OCI-LY1 (cell line): ENCODE results near the gene MYO1G.

Experiments used
- H2AFZ ChIP-seq: fragments of 200-600 bp; sonication (generic), shearing (Covaris generic); 2 replicates; pipeline ENCODE4 v1.6.0; 2014; ENCODE audit warnings: antibody characterized with exemption, mild to moderate bottlenecking, low read length
- H3F3A ChIP-seq: fragments of 200-600 bp; sonication (generic), shearing (Covaris generic); 2 replicates; pipeline ENCODE4 v1.6.0; 2014; ENCODE audit warnings: mild to moderate bottlenecking, antibody characterized with exemption, low read length, moderate library complexity; ENCODE audit not compliant: insufficient read depth
- H3K27ac ChIP-seq: fragments of 200-600 bp; sonication (generic); 2 replicates; pipeline ENCODE4 v1.5.1; 2014; ENCODE audit warnings: low read length, mixed run types, mild to moderate bottlenecking, low read depth; ENCODE audit not compliant: poor library complexity, severe bottlenecking
- H3K27me3 ChIP-seq: fragments of 200-600 bp; sonication (generic); 2 replicates; pipeline ENCODE4 v1.6.0; 2014; ENCODE audit warnings: antibody characterized with exemption, mild to moderate bottlenecking, low read length, moderate library complexity; ENCODE audit not compliant: insufficient read depth
- H3K36me3 ChIP-seq: fragments of 200-600 bp; sonication (generic); 2 replicates; pipeline ENCODE4 v1.6.1; 2014; ENCODE audit warnings: mild to moderate bottlenecking, antibody characterized with exemption, low read length, moderate library complexity, mixed read lengths; ENCODE audit not compliant: insufficient read depth
- H3K4me1 ChIP-seq: fragments of 200-600 bp; sonication (generic); 2 replicates; pipeline ENCODE4 v1.5.1; 2014; ENCODE audit warnings: mild to moderate bottlenecking, low read length, moderate library complexity; ENCODE audit not compliant: insufficient read depth, severe bottlenecking
- H3K4me2 ChIP-seq: fragments of 200-600 bp; sonication (generic), shearing (Covaris generic); 2 replicates; pipeline ENCODE4 v1.6.1; 2014; ENCODE audit warnings: low read length
- H3K4me3 ChIP-seq: fragments of 200-600 bp; sonication (generic); 2 replicates; pipeline ENCODE4 v1.5.1; 2014; ENCODE audit warnings: low read length, low read depth, mild to moderate bottlenecking, mixed read lengths; ENCODE audit not compliant: poor library complexity, severe bottlenecking
- H3K79me2 ChIP-seq: fragments of 200-600 bp; shearing (Covaris generic); 2 replicates; pipeline ENCODE4 v1.6.1; 2016; ENCODE audit warnings: mixed run types, low read length, mixed read lengths; ENCODE audit not compliant: insufficient read depth
- H3K9ac ChIP-seq: fragments of 200-600 bp; sonication (generic), shearing (Covaris generic); 2 replicates; pipeline ENCODE4 v1.6.1; 2014; ENCODE audit warnings: mild to moderate bottlenecking, low read length, mixed read lengths
- H3K9me2 ChIP-seq: fragments of 200-600 bp; sonication (generic), shearing (Covaris generic); 2 replicates; pipeline ENCODE4 v1.6.1; 2014; ENCODE audit warnings: low read depth, mild to moderate bottlenecking, low read length, mixed read lengths
- H3K9me3 ChIP-seq: fragments of 200-600 bp; shearing (Covaris generic); 2 replicates; pipeline ENCODE4 v1.6.1; 2014; ENCODE audit warnings: low read length, mixed read lengths
- H4K20me1 ChIP-seq: fragments of 200-600 bp; sonication (generic), shearing (Covaris generic); 2 replicates; pipeline ENCODE4 v1.6.0; 2016; ENCODE audit warnings: mild to moderate bottlenecking, low read length; ENCODE audit not compliant: insufficient read depth
- EZH2 ChIP-seq: fragments of 200-600 bp; sonication (generic), shearing (Covaris generic); IDR thresholded peaks from 2 replicates; pipeline ENCODE4 v1.8.0; 2017; ENCODE audit warnings: borderline replicate concordance, mixed run types, mild to moderate bottlenecking, antibody characterized with exemption, low read length, moderate library complexity, mixed read lengths
- TF ChIP-seq, protein P1 (sequence below): fragments of 200-600 bp; sonication (generic), shearing (Covaris generic); IDR thresholded peaks from 2 replicates; pipeline ENCODE4 v1.5.1; 2017; ENCODE audit warnings: mild to moderate bottlenecking, antibody characterized with exemption, low read length, moderate library complexity, mixed read lengths

The MYO1G gene

DNA sequence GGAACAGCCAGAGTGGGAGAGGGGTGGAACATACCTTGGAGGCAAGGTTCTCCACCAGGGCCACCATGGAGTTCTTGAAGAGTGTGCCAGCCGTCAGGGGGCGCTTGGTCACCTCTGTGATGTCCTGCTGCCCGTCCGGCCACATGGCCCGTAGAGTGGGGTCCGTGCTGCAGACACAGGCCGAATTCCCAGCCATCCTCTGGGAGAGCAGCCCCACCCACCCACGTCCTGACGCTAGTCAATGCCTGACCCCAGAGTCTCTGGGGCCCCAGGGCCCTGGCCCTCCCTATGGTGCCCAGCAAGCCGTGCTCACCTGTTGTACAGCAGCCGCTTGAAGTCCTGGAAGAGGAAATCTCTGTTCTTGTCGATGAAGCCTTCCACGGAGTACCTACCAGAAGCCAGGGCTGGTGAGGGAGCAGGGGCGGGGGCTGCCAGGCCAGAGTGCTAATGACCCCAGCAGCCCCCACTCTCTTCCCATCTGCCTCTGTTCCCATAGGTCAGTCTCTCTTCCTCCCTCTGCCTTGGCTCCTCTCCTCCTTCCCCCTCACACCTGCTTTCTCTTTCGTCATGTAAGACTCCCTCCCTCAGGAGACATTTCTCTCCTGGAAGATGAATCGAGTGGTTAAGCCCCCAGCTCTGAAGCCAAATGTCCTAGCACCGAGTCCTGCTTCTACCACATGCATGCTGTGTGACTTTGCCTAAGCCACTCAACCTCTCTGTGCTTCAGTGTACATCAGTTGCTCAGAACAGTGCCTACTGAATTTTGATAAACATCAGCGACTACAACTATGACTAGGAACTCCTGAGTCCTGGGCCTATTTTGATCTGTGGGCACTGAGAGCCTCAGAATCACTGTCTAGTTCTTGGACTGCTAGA, 11.0 kb downstream of the MYO1G start:
- H3K36me3 ChIP-seq: peaks cover under 1% of the 10 kb centered on the region; the same call in 1 of the 2 replicates
- no peaks in the 10 kb centered on the region for H4K20me1 ChIP-seq
- no peaks in the 10 kb centered on the region for H3K27me3 ChIP-seq
- no peak overlapping the region for H3K4me3 ChIP-seq
- H3F3A ChIP-seq: no peaks in the 10 kb centered on the region
- peaks cover 22% of the 10 kb centered on the region for H3K4me1 ChIP-seq
- H2AFZ ChIP-seq: no peak overlapping the region
- H3K9ac ChIP-seq: no peak overlapping the region; the same call in 1 of the 2 replicates
- H3K27ac ChIP-seq: no peak overlapping the region
- no peaks in the 10 kb centered on the region for H3K79me2 ChIP-seq
- no peaks in the 10 kb centered on the region for H3K9me3 ChIP-seq
- no peaks in the 10 kb centered on the region for H3K9me2 ChIP-seq
- H3K4me2 ChIP-seq: peak overlapping the region; percentile 8
- no peak for TF ChIP-seq EZH2
- TF ChIP-seq, protein P1, sequence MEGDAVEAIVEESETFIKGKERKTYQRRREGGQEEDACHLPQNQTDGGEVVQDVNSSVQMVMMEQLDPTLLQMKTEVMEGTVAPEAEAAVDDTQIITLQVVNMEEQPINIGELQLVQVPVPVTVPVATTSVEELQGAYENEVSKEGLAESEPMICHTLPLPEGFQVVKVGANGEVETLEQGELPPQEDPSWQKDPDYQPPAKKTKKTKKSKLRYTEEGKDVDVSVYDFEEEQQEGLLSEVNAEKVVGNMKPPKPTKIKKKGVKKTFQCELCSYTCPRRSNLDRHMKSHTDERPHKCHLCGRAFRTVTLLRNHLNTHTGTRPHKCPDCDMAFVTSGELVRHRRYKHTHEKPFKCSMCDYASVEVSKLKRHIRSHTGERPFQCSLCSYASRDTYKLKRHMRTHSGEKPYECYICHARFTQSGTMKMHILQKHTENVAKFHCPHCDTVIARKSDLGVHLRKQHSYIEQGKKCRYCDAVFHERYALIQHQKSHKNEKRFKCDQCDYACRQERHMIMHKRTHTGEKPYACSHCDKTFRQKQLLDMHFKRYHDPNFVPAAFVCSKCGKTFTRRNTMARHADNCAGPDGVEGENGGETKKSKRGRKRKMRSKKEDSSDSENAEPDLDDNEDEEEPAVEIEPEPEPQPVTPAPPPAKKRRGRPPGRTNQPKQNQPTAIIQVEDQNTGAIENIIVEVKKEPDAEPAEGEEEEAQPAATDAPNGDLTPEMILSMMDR: peak; percentile 84

DNA sequence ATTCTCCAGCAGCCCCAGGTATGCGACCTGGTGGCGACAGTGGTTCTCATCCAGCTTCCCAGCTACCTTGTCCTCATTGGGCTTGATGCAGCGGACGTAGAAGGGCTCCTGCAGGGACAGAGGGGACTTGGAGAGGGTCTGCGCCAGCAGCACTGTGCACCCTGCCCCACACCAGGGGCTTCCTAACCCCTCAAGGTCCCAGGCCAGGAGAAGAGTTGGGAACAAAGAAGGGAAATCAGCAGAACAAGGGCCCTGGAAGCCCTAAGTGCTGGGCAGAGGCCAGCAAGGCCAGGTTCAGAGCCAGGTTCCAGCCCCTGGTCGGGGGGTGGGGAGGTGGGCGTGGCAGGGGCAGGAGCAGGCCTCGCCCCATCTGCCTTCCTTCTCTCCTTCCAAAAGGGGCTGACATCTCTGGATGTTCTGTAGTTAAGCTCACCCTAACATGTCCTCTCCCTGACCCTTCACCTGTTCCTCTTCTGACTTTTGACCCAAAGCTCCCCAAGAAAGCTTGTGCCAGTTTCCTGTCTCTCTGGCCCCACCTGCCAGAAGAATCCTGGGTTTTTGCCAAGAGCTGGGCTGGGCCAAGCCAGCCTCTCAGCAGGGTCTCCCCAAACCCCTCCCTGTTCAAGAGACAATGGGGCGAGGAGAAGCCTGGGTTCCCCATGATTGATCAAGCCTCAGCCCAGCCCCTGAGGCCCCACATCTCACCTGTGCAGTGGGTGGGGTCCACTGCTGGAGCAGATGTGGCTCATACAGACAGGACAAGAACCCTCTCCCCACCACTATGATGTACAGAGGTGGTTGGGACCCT, 11.9 kb downstream of the MYO1G start:
- TF ChIP-seq EZH2: no peak
- TF ChIP-seq, protein P1: no peak

DNA sequence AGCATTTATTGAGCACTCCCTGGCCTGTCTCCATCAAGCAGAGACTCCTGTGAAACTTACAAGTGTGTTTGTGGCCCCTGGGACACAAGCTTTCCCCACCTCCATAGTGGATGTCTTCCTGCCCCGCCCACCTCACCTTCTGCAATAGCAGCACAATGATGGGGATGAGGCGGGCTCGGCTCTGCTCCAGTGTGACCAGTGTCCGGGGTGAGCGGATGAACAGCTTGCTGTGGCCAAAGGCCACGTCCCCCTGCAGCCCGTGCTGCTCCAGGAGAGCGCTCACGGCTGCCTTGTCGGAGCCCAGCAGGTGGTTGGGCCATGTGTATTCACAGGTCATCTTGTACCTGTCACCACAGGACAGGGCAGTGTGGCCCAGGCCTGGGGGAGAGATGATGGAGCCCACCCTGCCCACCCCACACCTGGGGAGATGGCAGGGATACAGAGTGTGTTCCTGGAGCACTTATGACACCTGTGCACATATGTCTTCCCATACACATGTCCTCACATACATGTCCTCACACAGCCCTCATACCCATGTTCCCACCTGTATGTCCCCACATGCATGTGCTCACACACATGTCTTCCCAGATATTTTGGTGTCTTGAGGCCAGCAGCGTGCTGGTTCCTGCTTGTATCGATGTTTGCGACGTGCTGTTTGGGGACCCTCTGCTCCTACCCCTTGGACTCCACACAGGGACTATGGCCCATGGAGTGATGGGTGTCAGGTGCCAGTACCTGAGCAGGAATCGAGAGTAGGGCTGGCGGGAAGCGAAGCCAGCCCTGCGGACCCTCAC, 12.7 kb downstream of the MYO1G start:
- no peaks in the 10 kb centered on the region for H3K9me3 ChIP-seq
- no peaks in the 10 kb centered on the region for H3K79me2 ChIP-seq
- no peaks in the 10 kb centered on the region for H3K27me3 ChIP-seq
- no peaks in the 10 kb centered on the region for H3F3A ChIP-seq
- H3K4me1 ChIP-seq: peaks cover 22% of the 10 kb centered on the region
- H3K27ac ChIP-seq: no peak overlapping the region
- no peak overlapping the region for H3K4me3 ChIP-seq
- no peak overlapping the region for H3K9ac ChIP-seq
- no peaks in the 10 kb centered on the region for H3K9me2 ChIP-seq
- TF ChIP-seq, protein P1: no peak
- TF ChIP-seq EZH2: no peak
- no peaks in the 10 kb centered on the region for H4K20me1 ChIP-seq
- H2AFZ ChIP-seq: no peak overlapping the region
- H3K4me2 ChIP-seq: no peak overlapping the region
- H3K36me3 ChIP-seq: no peaks in the 10 kb centered on the region

More for the DNA sequence above, 11.9 kb downstream of the MYO1G start:
- no peaks in the 10 kb centered on the region for H3K9me3 ChIP-seq
- peak overlapping the region; percentile 8; the same call in 1 of the 2 replicates for H3K4me2 ChIP-seq
- no peaks in the 10 kb centered on the region for H3K36me3 ChIP-seq
- no peaks in the 10 kb centered on the region for H3K27me3 ChIP-seq
- no peak overlapping the region for H3K9ac ChIP-seq
- no peaks in the 10 kb centered on the region for H3F3A ChIP-seq
- peaks cover 22% of the 10 kb centered on the region for H3K4me1 ChIP-seq
- H3K9me2 ChIP-seq: no peaks in the 10 kb centered on the region
- no peak overlapping the region for H3K27ac ChIP-seq
- H4K20me1 ChIP-seq: no peaks in the 10 kb centered on the region
- no peak overlapping the region for H3K4me3 ChIP-seq
- H3K79me2 ChIP-seq: no peaks in the 10 kb centered on the region
- H2AFZ ChIP-seq: no peak overlapping the region
